22Rv1 (cell line): Measurements from ENCODE around the gene CHSY1.

ENCODE experiments used
- ZFX ChIP-seq: fragments of 450-650 bp; IDR thresholded peaks from 2 replicates; pipeline ENCODE4 v1.6.1; 2017; ENCODE audit warnings: antibody characterized with exemption, borderline replicate concordance
- TF ChIP-seq, protein P1 (sequence below): fragments of 450-650 bp; IDR thresholded peaks from 2 replicates; pipeline ENCODE4 v1.5.1; 2017; ENCODE audit warnings: mild to moderate bottlenecking

DNA sequence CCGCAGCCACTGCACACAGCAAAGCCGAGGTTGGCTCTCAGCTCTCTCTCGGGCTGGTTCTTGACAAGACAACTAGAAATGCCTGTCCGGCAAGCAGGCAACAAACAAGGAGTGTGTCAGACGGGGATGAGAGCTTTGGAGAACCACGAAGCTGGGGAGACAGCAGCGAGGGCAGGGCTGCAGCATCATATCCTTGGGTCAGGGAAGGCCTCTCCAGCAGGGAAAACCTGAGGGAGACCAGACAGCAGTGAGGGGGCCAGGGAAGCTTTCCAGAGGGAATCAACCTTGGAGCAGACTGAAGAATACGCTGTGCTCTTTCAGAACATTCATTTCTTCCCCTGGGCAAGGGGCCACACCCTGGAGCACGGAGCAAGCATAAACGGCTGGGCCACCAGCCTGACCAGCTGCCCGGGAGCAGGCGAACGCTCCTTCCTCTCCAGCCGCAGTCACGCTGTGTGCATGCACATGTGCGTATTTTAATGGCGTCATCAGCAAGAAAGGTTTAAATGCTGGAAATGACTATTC lies 58.7 kb downstream of the CHSY1 start:
- TF ChIP-seq, protein P1, sequence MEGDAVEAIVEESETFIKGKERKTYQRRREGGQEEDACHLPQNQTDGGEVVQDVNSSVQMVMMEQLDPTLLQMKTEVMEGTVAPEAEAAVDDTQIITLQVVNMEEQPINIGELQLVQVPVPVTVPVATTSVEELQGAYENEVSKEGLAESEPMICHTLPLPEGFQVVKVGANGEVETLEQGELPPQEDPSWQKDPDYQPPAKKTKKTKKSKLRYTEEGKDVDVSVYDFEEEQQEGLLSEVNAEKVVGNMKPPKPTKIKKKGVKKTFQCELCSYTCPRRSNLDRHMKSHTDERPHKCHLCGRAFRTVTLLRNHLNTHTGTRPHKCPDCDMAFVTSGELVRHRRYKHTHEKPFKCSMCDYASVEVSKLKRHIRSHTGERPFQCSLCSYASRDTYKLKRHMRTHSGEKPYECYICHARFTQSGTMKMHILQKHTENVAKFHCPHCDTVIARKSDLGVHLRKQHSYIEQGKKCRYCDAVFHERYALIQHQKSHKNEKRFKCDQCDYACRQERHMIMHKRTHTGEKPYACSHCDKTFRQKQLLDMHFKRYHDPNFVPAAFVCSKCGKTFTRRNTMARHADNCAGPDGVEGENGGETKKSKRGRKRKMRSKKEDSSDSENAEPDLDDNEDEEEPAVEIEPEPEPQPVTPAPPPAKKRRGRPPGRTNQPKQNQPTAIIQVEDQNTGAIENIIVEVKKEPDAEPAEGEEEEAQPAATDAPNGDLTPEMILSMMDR, result no peak
- no peak for TF ChIP-seq ZFX
